Coronary artery (tissue), 2 donors: ENCODE measurements around the gene BLTP2.
"Not testable (repeated sequence)": the region's sequence is repeated elsewhere in the genome, so short reads cannot be mapped to it uniquely, and the experiment has no call there.

Source experiments
- DNase-seq: peaks from one replicate; pipeline ENCODE4 v3.0.0-alpha.2; 2017; ENCODE audit warnings: low spot score
- H3K27ac ChIP-seq, 2 donors: fragments of 200-600 bp; sonication (generic); one replicate each; pipeline ENCODE4 v1.5.1; 2016 to 2019
- H3K4me3 ChIP-seq: fragments of 200-600 bp; sonication (generic); 2 replicates; pipeline ENCODE4 v1.5.1; 2016; ENCODE audit warnings: mild to moderate bottlenecking, moderate library complexity
- CTCF ChIP-seq: fragments of 200-600 bp; sonication (generic); IDR thresholded peaks from one replicate; pipeline ENCODE4 v1.5.1; 2019; ENCODE audit warnings: antibody characterized with exemption

The BLTP2 gene

GRCh38 chr17:28615260-28615940 is 29.6 kb downstream of the BLTP2 start:
- H3K27ac ChIP-seq: no peak overlapping the region
- no peak for TF ChIP-seq CTCF
- DNase-seq: peak; percentile 57
- no peak overlapping the region for H3K4me3 ChIP-seq

DNA sequence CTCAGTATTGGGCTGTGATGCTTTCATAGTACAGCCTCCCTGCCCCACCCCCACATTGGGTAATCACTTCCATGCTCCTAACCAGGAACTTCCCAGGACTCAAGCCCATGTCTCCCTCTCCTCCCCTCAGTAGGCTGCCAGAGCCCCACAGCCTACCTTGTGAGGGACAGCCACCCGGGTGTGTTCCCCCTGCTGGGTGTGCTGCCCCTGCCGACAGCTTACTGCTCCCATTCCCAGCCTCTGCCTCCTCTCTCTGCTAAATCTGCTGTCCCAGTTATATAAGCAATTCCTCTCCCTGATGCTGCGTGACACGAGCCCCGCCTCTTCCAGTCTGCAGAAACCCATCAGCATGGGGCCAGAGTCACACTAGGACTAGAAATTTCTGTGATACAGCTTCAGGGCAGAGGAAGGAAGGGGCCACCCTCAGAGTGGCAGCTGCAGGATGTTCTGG is 31.0 kb downstream of the BLTP2 start, which contains the start of gene RSKR:
Gene RSKR (minus strand): TSS at position 255 of the 451 bp plus-strand sequence. CDS start 24 bp downstream, at position 231.
- no peak for TF ChIP-seq CTCF
- peak; percentile 66 for DNase-seq
- no peak within 1 kb of the TSS for H3K27ac ChIP-seq
- no peak within 1 kb of the TSS for H3K4me3 ChIP-seq

GRCh38 chr17:28612936-28613872 is 31.8 kb downstream of the BLTP2 start:
- TF ChIP-seq CTCF: peak; percentile 29
- peak; percentile 60 for DNase-seq
- no peak overlapping the region for H3K4me3 ChIP-seq
- no peak overlapping the region for H3K27ac ChIP-seq

- DNase-seq: no peak
- Histone ChIP-seq H3K4me3 (no peak overlapping the region), H3K27ac (no peak overlapping the region)
- TF ChIP-seq CTCF: no peak
Measured at GRCh38 chr17:28612531-28612930, 32.4 kb downstream of the BLTP2 start.

DNA sequence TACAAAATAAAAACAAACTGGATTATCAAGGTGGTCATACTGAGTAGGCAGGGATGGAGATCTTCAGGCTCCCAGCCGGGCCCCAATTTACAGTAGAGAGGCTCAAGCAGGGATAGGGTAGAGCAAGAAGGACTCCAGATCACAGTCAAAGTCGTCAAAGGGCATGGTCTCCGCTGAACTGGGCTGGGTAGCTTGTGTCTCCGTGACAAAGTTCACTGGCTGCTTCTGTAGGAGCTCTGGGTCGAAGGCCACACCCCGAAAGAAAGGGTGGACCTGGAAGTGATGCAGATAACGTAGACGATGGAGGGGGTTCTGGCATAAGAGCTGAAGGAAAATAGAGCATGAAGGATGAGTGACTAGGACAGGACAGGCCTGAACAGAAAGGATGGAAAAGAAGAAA is 34.6 kb downstream of the BLTP2 start:
- DNase-seq: peak; percentile 36
- Histone ChIP-seq H3K4me3 (no peak overlapping the region), H3K27ac (no peak overlapping the region)
- TF ChIP-seq CTCF: no peak

GRCh38 chr17:28604031-28604430 is 40.9 kb downstream of the BLTP2 start:
- not testable (repeated sequence) for H3K4me3 ChIP-seq, H3K27ac ChIP-seq, DNase-seq

DNA sequence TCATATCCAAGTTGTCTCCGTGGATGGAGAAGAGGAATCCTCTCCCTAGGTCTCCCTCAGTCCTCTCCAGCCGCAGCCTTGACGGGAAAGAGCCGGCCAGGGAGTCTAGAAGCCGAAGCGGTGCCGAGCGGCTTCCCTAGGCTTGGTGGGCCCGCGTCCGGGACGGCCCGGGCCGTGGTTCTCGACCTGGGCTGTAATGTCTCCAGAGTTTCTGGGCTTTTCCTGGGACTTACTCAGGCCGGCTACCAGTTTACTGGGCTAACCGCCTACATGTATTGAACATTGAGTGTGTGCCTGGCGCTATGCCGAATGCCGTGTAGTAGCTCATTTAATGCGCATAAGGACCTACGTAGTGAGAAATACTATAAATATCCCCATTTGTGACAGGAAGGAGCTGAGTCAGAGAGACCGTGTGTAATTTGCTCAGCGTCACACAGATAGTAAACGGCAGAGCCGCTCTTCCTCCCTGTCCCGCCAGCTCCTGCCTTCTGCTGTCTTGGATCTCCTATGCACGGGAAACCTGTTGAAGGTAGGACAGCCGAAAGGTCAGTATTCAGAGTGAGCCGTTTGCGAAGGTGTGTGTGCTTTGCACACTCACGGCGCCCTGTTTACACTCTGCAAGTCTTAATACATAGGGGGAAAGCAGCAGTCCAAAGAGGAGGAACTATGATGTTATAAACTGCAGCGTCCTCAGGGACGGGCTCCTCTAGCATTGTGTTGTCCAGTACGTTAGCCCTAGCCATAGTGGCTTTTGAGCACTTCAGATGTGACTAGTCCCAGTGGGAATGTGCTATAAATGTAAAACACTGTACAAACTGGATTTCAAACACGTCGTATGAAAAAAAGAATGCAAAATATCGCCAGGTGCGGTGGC is 45.4 kb downstream of the BLTP2 start:
- peak overlapping the region; percentile 90 to 92 for H3K27ac ChIP-seq
- no peak for TF ChIP-seq CTCF
- peak overlapping the region; percentile 73 for H3K4me3 ChIP-seq
- DNase-seq: peak; percentile 85
